ENCODE data around the gene MIA3.
"Not testable (repeated sequence)": the region's sequence is repeated elsewhere in the genome, so short reads cannot be mapped to it uniquely, and the experiment has no call there.

The MIA3 gene

DNA sequence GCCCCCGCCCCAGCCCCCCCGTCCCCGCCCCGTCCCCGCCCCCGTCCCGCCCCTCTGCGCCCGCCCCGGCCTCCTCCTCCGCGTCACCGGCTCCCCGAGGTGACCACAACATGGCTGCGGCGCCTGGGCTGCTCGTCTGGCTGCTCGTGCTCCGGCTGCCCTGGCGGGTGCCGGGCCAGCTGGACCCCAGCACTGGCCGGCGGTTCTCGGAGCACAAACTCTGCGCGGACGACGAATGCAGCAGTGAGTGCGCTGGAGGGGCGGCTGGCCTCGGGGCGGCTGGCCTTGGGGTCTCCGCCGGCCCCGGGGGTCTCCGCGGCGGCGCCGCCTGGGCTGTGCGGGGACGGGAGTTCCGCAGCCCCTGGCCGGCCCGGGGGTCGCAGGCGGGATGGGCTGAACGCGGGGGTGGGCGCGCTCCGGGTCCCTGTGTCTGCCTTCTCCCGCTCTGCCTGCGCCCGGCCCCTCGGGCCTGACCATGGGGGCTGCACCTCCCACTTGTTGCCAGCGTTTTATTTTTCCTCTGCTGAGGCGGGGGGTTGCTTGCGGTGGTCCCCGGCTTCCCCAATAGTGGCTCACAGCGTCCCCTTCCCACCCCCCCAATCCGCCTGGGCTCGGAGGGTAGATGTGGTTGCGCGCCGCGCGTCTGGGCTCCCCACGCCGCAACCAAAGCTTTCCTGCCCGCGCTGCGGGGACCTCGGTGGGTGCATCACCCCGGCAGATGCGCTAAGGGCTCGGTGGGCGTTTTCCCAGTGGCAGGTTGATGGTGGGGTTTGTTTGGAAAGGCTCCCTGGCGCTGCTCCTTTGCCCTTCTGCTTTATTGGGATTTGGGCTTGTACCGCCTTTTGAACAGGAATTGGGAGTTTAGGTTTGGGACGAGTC lies at the start of gene MIA3:
TSS of gene MIA3 (plus strand) at position 97 of the 879 bp plus-strand sequence. CDS start at position 111, 14 bp downstream.
- peak; percentile 6 to 69 for DNase-seq (ENCODE audit: low read depth in 1 of 2, low spot score in 1 of 2)

GRCh38 chr1:222570837-222571236 lies 47.1 kb upstream of the MIA3 start:
- DNase-seq (ENCODE audit: low read depth in 1 of 2, low spot score in 1 of 2), result no peak

DNA sequence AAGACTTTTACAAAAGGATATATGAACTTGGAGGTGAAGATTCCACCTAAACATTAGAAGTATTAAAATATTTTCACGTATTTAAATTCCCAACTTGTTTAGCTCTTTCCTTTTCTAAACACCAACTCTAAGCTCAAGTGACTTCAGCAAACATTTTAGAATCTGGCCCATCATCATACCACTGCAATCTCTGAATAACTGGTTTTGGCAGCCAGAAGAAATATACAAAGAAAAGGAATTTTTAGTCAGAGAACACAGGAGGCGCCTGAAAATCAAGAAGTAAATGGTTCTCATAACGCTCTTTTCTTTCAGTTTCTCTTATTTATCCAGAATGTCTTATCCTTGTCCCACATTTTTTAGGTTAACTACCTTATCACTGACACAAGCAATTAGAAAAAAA lies 38.6 kb upstream of the MIA3 start:
- DNase-seq (ENCODE audit: low read depth in 1 of 2, low spot score in 1 of 2), result no peak

DNA sequence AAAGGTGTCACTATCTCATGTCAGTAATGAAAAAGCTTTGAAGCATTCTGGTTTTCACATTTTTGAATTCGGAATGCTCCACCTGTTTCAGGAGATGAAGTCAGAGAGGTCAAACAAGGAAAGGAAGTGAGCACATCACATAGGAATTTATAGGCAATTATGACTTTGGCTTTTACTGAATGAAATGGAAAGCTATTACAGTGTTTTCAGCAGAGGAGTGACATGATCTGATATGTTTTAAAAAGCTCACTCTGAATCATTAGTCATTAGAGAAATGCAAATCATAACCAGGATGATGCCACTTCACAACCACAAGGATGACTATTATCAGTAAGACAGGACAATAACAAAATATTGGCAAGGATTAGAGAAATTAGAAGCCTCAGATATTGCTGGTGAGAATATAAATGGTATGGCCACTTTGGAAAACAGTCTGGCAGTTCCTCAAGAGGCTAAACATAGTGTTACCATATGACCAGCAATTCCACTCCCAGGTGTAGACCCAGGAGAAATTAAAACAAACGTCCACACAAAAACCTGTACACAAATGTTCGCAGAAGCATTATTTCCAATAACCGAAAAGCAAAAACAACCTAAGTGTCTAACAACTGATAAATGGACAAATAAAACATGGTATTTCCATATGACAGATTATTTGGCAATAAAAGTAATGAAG lies 35.7 kb upstream of the MIA3 start:
- no peak for DNase-seq (ENCODE audit: low read depth in 1 of 2, low spot score in 1 of 2)

- no peak for DNase-seq (ENCODE audit: low read depth in 1 of 2, low spot score in 1 of 2)
These were observed 34.8 kb upstream of the MIA3 start for GRCh38 chr1:222583079-222583478.

GRCh38 chr1:222586842-222587241 lies 31.1 kb upstream of the MIA3 start:
- DNase-seq (ENCODE audit: low read depth in 1 of 2, low spot score in 1 of 2), result no peak

- DNase-seq (ENCODE audit: low read depth in 1 of 2, low spot score in 1 of 2), result no peak
These were observed 29.8 kb upstream of the MIA3 start for GRCh38 chr1:222588135-222588534.

GRCh38 chr1:222589462-222590302 lies 28.2 kb upstream of the MIA3 start, which contains the start of gene TAF1A:
Gene TAF1A (minus strand): TSS chr1:222589933.
- DNase-seq (ENCODE audit: low read depth in 1 of 2, low spot score in 1 of 2), result peak; percentile 67 to 77

DNA sequence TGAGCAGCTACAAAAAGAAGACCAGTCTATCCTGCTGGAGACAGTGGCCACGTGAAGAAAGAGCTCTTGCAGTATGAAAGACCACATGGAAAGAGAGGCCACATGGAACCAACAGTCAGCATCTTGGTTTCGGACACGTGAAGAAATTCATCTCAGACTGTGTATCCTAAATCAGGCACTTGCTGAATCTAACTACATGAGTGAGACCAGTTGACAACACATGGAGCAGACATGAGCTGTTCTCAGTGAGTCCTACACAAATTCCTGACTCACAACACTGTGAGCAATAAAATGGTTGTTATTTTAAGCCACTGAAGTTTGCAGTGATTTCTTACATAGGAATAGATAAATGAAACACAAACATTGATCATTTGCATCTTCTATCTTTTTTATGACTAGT lies 25.7 kb upstream of the MIA3 start:
- no peak for DNase-seq (ENCODE audit: low read depth in 1 of 2, low spot score in 1 of 2)

GRCh38 chr1:222594789-222595188 lies 23.1 kb upstream of the MIA3 start:
- DNase-seq (ENCODE audit: low read depth in 1 of 2, low spot score in 1 of 2), result no peak

DNA sequence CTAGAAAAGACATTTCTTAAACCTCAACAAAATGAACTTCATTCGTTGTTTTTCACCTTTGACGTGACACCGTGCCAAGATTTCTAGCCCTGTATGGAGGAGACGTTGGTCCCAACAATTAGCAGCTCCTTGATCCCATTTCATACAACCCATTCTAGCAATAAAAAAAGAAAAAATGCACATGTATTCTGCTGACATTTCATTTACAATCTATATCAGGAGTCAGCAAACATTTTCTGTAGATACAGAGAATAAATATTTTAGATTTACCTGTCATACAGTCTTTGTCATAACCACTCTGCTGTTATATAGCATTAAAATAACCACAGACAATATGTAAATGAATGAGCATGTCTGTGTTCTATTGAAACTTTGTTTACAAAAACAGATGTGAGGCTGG lies 21.2 kb upstream of the MIA3 start:
- no peak for DNase-seq (ENCODE audit: low read depth in 1 of 2, low spot score in 1 of 2)

- DNase-seq (ENCODE audit: low read depth in 1 of 2, low spot score in 1 of 2), result no peak
These were observed 17.6 kb upstream of the MIA3 start for GRCh38 chr1:222600281-222600680.

GRCh38 chr1:222601257-222601656 lies 16.6 kb upstream of the MIA3 start:
- DNase-seq (ENCODE audit: low read depth in 1 of 2, low spot score in 1 of 2), result no peak

DNA sequence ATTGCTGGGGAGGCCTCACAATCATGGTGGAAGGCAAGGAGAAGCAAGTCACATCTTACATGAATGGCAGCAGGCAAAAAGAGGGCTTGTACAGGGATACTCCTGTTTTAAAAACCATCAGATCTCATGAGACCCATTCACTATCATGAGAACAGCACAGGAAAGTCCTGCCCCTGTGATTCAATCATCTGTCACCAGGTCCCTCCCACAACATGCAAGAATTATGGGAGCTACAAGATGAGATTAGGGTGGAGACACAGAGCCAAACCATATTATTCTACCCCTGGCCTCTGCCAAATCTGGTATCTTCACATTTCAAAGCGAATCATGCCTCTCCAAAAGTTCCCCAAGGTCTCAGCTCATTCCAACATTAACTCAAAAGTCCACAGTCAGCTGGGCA lies 11.1 kb upstream of the MIA3 start:
- no peak for DNase-seq (ENCODE audit: low read depth in 1 of 2, low spot score in 1 of 2)

GRCh38 chr1:222609111-222609510 lies 8.8 kb upstream of the MIA3 start:
- DNase-seq (ENCODE audit: low read depth in 1 of 2, low spot score in 1 of 2), result not testable (repeated sequence)

GRCh38 chr1:222610728-222611127 lies 7.2 kb upstream of the MIA3 start:
- DNase-seq (ENCODE audit: low read depth in 1 of 2, low spot score in 1 of 2), result no peak

- DNase-seq (ENCODE audit: low read depth in 1 of 2, low spot score in 1 of 2), result no peak
These were observed 4.3 kb upstream of the MIA3 start for GRCh38 chr1:222613627-222614026.

DNA sequence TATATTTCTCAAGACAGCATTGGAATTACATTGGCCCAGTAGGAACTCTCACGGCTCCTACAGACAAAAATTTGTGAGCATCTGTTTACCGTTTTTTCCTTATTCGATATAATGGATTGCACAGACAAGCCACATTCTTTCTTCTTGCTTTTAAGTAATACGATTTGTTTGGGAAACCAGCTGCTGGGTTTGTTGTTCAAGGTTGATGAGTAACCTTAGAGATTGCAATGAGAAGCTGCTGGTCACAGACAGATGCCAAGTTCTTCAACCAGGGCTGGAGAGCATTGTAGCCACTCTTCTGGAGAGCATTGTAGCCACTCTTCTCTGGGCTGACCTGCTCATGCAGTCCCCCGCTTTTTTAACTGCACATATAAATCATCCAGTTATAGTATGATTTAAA lies 1.4 kb upstream of the MIA3 start:
- DNase-seq (ENCODE audit: low read depth in 1 of 2, low spot score in 1 of 2), result no peak

- DNase-seq (ENCODE audit: low read depth in 1 of 2, low spot score in 1 of 2), result peak; percentile 85 to 86
These were observed 438 bp upstream of the MIA3 start for GRCh38 chr1:222617367-222617951.

- DNase-seq (ENCODE audit: low read depth in 1 of 2, low spot score in 1 of 2), result no peak
These were observed 1.1 kb downstream of the MIA3 start for GRCh38 chr1:222618880-222619596.

Data from activated T-helper 1 cell treated with anti-CD3 and anti-CD28 coated beads, Interleukin-2, amount 50 U/mL, for 16 hours (primary cell).